ENCODE results near the gene FAHD1. TPM values are rescaled to one million over a fixed set of nuclear protein-coding genes. Genes with fewer than 3 reads are reported as not detected.

The FAHD1 gene
- total and polyA plus RNA-seq, 3 donors from 2014 or later: 20.6 to 65.8 (median 57.5) TPM

GRCh38 chr16:1786242-1787055, 40.6 kb upstream of the FAHD1 start:
- Histone ChIP-seq H3K9me3 (no peaks in the 10 kb centered on the region), H3K27me3 (no peaks in the 10 kb centered on the region), H3K4me3 (no peak overlapping the region), H3K36me3 (ENCODE audit: low read depth, missing control alignments) (no peaks in the 10 kb centered on the region), H3K27ac (no peak overlapping the region), H3K4me1 (peaks cover 11% of the 10 kb centered on the region)
- WGBS, 2 donors: 81 to 88% methylated on average over 3 to 41 of the region's 51 CpGs
- no peak for DNase-seq
- intact Hi-C loops (cut with DNase I; ENCODE audit: low total_unique reads): no loop called here
- TF ChIP-seq POLR2A (IDR thresholded peaks at IDR 0.05) (no peak), CTCF (IDR thresholded peaks at IDR 0.05) (peak in 1 of 3 experiments; percentile 23)

GRCh38 chr16:1787056-1787321, 40.0 kb upstream of the FAHD1 start:
- no peak overlapping the region for H3K4me3 ChIP-seq
- no peak for DNase-seq
- WGBS, 2 donors: 86 to 94% methylated on average over 3 to 6 of the region's 6 CpGs
- H3K36me3 ChIP-seq (ENCODE audit: low read depth, missing control alignments): no peaks in the 10 kb centered on the region
- H3K27me3 ChIP-seq: no peaks in the 10 kb centered on the region
- H3K9me3 ChIP-seq: no peaks in the 10 kb centered on the region
- H3K27ac ChIP-seq: no peak overlapping the region
- H3K4me1 ChIP-seq: peaks cover 7% of the 10 kb centered on the region
- intact Hi-C loops (cut with DNase I; ENCODE audit: low total_unique reads): no loop called here
- TF ChIP-seq CTCF (IDR thresholded peaks at IDR 0.05) (no peak), POLR2A (IDR thresholded peaks at IDR 0.05) (no peak)

GRCh38 chr16:1787322-1788094, 39.5 kb upstream of the FAHD1 start:
- Histone ChIP-seq H3K4me3 (no peak overlapping the region), H3K9me3 (no peaks in the 10 kb centered on the region), H3K27ac (no peak overlapping the region), H3K27me3 (no peaks in the 10 kb centered on the region), H3K36me3 (ENCODE audit: low read depth, missing control alignments) (no peaks in the 10 kb centered on the region), H3K4me1 (peaks cover 7% of the 10 kb centered on the region)
- TF ChIP-seq CTCF (IDR thresholded peaks at IDR 0.05): no peak
- no peak for TF ChIP-seq POLR2A (IDR thresholded peaks at IDR 0.05)
- no peak for DNase-seq
- intact Hi-C loops (cut with DNase I; ENCODE audit: low total_unique reads): no loop called here
- 92 to 94% methylated on average over 23 to 40 of the region's 44 CpGs for WGBS, 2 donors

- WGBS, 2 donors: 82 to 87% methylated on average over 10 to 35 of the region's 38 CpGs
- H3K27ac ChIP-seq: no peak overlapping the region
- H3K27me3 ChIP-seq: no peaks in the 10 kb centered on the region
- peaks cover 7% of the 10 kb centered on the region for H3K4me1 ChIP-seq
- TF ChIP-seq POLR2A (IDR thresholded peaks at IDR 0.05) (no peak), CTCF (IDR thresholded peaks at IDR 0.05) (no peak)
- intact Hi-C loops (cut with DNase I; ENCODE audit: low total_unique reads): no loop called here
- no peak overlapping the region for H3K4me3 ChIP-seq
- no peaks in the 10 kb centered on the region for H3K9me3 ChIP-seq
- no peaks in the 10 kb centered on the region for H3K36me3 ChIP-seq (ENCODE audit: low read depth, missing control alignments)
- DNase-seq: no peak
Measured at GRCh38 chr16:1788095-1788707, 38.8 kb upstream of the FAHD1 start.
